Gastrocnemius medialis (tissue), 4 donors: ENCODE measurements around the gene CYP4A22. TPM values are rescaled to one million over a fixed set of nuclear protein-coding genes. Genes with fewer than 3 reads are reported as not detected.
"Not testable (repeated sequence)": the region's sequence is repeated elsewhere in the genome, so short reads cannot be mapped to it uniquely, and the experiment has no call there.

Experiments
- ATAC-seq, 2 donors: fragments of 150-250 bp; one replicate each; pipeline ENCODE4 v1.9.1; 2016
- DNase-seq, 2 donors: peaks; one replicate each; pipeline ENCODE4 v3.0.0-alpha.2; 2019
- H3K27ac ChIP-seq, 4 donors: fragments of 200-600 bp; sonication (generic); 1 replicate in 1 of 4; 2 replicates in 3 of 4; pipeline ENCODE4 v1.5.1; 2016 to 2018; ENCODE audit warnings: mild to moderate bottlenecking in 2 of 4, moderate library complexity in 1 of 4
- H3K27me3 ChIP-seq, 3 donors: fragments of 200-600 bp; sonication (generic) in 2 of 3; 1 replicate in 1 of 3; 2 replicates in 2 of 3; pipeline versions ENCODE4 v1.5.1 to v1.6.0; 2016 to 2019; ENCODE audit warnings: mild to moderate bottlenecking in 1 of 3, moderate library complexity in 1 of 3
- H3K36me3 ChIP-seq, 2 donors: fragments of 200-600 bp; sonication (generic) in 1 of 2; one replicate each; pipeline ENCODE4 v1.5.1; 2017 to 2018
- H3K4me1 ChIP-seq, 2 donors: fragments of 200-600 bp; sonication (generic) in 1 of 2; one replicate each; pipeline ENCODE4 v1.5.1; 2016 to 2017; ENCODE audit warnings: mild to moderate bottlenecking in 2 of 2
- H3K4me3 ChIP-seq, 4 donors: fragments of 200-600 bp; sonication (generic) in 3 of 4; 1 replicate in 1 of 4; 2 replicates in 3 of 4; pipeline ENCODE4 v1.5.1; 2016 to 2019; ENCODE audit warnings: mild to moderate bottlenecking in 2 of 4
- H3K9me3 ChIP-seq, 3 donors: fragments of 200-600 bp; sonication (generic) in 2 of 3; 1 replicate in 1 of 3; 2 replicates in 2 of 3; pipeline ENCODE4 v1.5.1; 2016 to 2019
- POLR2A ChIP-seq, 2 donors: fragments of 450-650 bp; IDR thresholded peaks; one replicate each; pipeline ENCODE4 v1.6.1; 2017; ENCODE audit warnings: antibody characterized with exemption in 2 of 2, mild to moderate bottlenecking in 2 of 2, moderate library complexity in 2 of 2
- in situ Hi-C, 4 donors: fragments of 200-750 bp; cut with MboI; loops; one replicate each; pipeline versions ENCODE4 v1.15.0 to v1.8.0; 2017; ENCODE audit warnings: low sequenced_read_pairs in 4 of 4
- intact Hi-C: fragments of 100-400 bp; cut with DNase I; formaldehyde crosslinking; loops from one replicate; pipeline ENCODE4 v1.15.1; 2023; ENCODE audit warnings: low total_unique reads
- total RNA-seq, 4 donors: library from RNA; depleted of rRNA; stranded (reverse); fragments of >200 nt; gene quantifications; one replicate each; pipeline versions ENCODE4 v1.1.0 to v1.2.3, GENCODE V29; 2016
- TF ChIP-seq, protein P1 (sequence below), 5 experiments: fragments of 450-650 bp in 3 of 5; fragments of 200-600 bp in 2 of 5; sonication (generic) in 2 of 5; IDR thresholded peaks in 4 of 5; conservative IDR thresholded peaks in 1 of 5; 1 replicate in 4 of 5; 2 replicates in 1 of 5; pipeline ENCODE4 v1.5.1; 2016 to 2019; ENCODE audit warnings: antibody characterized with exemption in 5 of 5, mild to moderate bottlenecking in 3 of 5, moderate library complexity in 3 of 5

CYP4A22 gene
- total RNA-seq, 4 donors from 2014 or later, result 0.20 to 0.47 (median 0.32) TPM; not detected in 1

DNA sequence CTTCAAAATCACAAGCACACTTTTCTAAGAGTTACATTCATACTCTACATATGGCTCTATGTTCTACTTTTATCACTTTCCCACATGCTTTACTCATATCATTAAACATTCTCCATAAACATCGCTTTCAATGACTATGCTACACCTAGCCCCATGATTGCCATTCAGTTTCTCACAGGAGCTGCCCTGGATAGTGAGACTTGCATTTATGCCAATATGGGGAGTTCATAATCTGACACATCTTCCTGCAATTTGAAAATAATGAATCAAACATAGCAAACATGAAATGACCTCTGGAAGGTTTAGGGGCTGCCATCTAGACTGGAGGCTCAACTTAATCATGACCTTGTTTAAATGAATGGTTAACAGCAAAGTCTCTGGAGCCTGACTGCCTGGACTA lies 9.0 kb upstream of the CYP4A22 start:
- Histone ChIP-seq H3K4me1 (no peaks in the 10 kb centered on the region), H3K4me3 (no peak overlapping the region), H3K27me3 (no peaks in the 10 kb centered on the region), H3K36me3 (no peaks in the 10 kb centered on the region), H3K27ac (no peak overlapping the region), H3K9me3 (no peaks in the 10 kb centered on the region)
- no peak for DNase-seq
- intact Hi-C loops (no loop called here), in situ Hi-C loops (no loop called here)
- no peak for TF ChIP-seq POLR2A (IDR thresholded peaks at IDR 0.05)
- TF ChIP-seq, protein P1, sequence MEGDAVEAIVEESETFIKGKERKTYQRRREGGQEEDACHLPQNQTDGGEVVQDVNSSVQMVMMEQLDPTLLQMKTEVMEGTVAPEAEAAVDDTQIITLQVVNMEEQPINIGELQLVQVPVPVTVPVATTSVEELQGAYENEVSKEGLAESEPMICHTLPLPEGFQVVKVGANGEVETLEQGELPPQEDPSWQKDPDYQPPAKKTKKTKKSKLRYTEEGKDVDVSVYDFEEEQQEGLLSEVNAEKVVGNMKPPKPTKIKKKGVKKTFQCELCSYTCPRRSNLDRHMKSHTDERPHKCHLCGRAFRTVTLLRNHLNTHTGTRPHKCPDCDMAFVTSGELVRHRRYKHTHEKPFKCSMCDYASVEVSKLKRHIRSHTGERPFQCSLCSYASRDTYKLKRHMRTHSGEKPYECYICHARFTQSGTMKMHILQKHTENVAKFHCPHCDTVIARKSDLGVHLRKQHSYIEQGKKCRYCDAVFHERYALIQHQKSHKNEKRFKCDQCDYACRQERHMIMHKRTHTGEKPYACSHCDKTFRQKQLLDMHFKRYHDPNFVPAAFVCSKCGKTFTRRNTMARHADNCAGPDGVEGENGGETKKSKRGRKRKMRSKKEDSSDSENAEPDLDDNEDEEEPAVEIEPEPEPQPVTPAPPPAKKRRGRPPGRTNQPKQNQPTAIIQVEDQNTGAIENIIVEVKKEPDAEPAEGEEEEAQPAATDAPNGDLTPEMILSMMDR (IDR thresholded peaks at IDR 0.05 in 4 of 5, conservative IDR thresholded peaks at IDR 0.05 in 1 of 5), result no peak
- ATAC-seq, result no peak

DNA sequence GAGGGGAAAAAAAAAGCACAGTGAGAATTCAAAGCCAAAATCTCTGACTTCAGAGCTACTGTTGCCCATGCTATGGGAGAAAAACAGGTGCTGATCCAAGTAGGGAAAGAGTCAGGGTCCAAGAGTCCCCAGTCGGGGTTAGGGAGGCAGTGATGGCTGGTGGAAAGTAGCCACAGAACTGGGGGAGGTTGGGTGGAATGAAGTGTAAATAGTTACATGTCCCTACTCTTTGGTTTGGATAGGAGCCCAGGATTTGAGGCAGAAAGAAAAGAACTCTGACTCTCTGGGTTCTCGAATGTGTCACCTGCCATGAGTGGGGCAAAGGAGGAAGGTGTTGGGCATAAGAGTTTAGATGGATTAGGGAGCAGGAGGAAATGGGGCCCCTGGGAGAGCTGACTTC lies 8.4 kb upstream of the CYP4A22 start:
- H3K9me3 ChIP-seq, H3K36me3 ChIP-seq, intact Hi-C loops, H3K27me3 ChIP-seq, H3K4me3 ChIP-seq, in situ Hi-C loops, DNase-seq, H3K27ac ChIP-seq, ATAC-seq, H3K4me1 ChIP-seq: not testable (repeated sequence)

DNA sequence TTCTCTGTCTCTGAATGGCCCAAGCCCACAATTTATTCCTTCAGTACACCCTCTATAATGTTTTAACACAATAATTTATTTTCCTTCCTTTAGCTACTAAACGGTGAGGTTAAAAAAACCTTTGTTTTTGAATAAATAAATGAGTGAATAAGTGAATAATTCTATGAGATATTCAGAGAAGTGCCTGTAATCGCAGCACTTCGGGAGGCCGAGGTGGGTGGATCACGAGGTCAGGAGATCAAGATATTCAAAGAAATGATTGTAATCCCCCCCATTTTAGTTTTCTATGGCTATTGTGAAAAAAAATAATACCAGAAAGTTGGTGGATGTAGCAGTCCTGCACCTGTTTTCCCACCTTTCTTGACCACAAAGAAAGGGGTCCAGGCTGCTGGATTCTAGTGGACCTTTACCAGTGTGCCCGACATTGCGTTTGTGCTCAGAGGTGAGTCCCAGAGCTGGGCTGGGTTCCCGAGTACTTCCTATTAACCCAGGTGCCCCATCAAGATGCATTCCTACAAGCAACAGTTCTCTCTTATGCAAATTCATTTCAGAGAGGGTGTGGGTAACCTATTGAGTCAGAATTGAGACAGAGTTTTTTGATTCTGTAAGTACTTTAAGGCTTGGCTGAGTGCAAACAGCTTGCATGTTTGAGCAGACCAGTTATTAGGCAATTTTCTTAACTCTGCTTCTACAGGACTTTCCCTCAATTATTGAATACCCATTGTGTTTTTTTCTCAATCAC lies 7.6 kb upstream of the CYP4A22 start:
- DNase-seq, H3K4me3 ChIP-seq, H3K4me1 ChIP-seq, ATAC-seq, intact Hi-C loops, H3K36me3 ChIP-seq, H3K27me3 ChIP-seq, H3K9me3 ChIP-seq, H3K27ac ChIP-seq, in situ Hi-C loops: not testable (repeated sequence)

DNA sequence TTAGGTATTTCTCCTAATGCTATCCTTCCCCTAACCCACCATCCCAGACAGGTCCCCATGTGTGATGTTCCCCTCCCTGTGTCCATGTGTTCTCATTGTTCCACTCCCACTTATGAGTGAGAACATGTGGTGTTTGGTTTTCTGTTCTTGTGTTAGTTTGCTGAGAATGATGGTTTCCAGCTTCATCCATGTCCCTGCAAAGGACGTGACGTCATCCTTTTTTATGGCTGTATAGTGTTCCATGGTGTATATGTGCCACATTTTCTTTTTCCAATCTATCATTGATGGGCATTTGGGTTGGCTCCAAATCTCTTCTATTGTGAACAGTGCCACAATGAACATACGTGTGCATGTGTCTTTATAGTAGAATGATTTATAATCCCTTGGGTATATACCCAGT lies 4.6 kb upstream of the CYP4A22 start:
- H3K4me3 ChIP-seq, ATAC-seq, H3K9me3 ChIP-seq, H3K36me3 ChIP-seq, in situ Hi-C loops, intact Hi-C loops, H3K4me1 ChIP-seq, H3K27me3 ChIP-seq, H3K27ac ChIP-seq, DNase-seq: not testable (repeated sequence)

DNA sequence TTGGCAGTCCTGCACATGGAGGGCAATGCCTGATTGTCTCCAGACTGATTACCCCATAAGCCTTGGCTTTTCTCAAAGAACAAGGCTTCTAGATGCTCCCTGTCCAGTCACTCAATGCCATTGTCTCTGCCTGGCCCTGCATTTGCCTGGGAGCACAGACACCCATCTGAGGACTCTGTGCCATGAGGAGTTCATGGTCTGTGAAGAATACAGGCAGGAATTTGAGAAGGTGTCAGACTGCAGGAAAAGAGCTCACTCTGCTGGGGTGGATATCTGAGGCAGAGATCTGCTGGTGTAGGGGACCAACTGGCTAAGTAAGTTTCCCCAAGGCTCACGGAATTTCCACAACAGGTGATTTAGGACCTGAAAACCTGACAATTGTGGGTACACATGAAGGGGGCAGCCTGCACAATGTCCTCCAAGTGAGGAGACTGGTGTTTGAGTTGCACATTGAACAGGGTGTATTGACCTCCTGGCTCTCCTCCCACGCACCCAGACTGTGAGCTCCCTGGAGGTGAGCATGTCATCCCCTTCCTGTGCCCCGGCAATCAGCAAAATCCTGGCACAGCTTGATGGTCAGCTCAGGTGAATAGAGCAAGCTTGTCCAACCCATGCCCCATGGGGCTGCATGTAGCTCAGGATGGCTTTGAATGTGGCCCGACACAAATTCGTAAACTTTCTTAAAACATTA lies 829 bp downstream of the CYP4A22 start:
- no peaks in the 10 kb centered on the region for H3K9me3 ChIP-seq
- no peak overlapping the region for H3K27ac ChIP-seq
- no peak overlapping the region for H3K4me3 ChIP-seq
- H3K36me3 ChIP-seq, result no peaks in the 10 kb centered on the region
- no peak for ATAC-seq
- no peak for TF ChIP-seq POLR2A (IDR thresholded peaks at IDR 0.05)
- TF ChIP-seq, protein P1 (IDR thresholded peaks at IDR 0.05 in 4 of 5, conservative IDR thresholded peaks at IDR 0.05 in 1 of 5), result no peak
- in situ Hi-C loops, result no loop called here
- H3K27me3 ChIP-seq, result no peaks in the 10 kb centered on the region
- DNase-seq, result no peak
- intact Hi-C loops, result no loop called here
- H3K4me1 ChIP-seq, result no peaks in the 10 kb centered on the region

DNA sequence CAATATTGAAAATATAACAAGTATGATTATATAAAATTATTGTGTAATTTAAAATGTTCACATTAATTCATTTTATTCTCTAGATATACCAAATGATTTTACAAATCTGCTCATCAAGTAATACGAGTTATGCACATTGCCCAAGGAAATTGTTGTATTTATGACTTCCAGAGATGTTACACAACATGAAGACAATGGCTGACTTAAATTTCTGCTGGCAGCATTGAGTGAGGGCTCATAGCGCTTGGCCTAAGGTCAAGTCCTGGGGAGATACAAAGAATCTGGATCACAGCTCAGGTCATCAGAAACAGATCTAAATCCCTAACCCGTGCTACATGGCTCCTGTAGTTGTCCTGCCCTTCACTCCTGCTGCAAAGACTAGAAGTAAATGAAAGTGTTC lies 3.1 kb downstream of the CYP4A22 start:
- in situ Hi-C loops, DNase-seq, H3K27me3 ChIP-seq, H3K27ac ChIP-seq, H3K4me1 ChIP-seq, ATAC-seq, H3K36me3 ChIP-seq, H3K9me3 ChIP-seq, intact Hi-C loops, H3K4me3 ChIP-seq: not testable (repeated sequence)

DNA sequence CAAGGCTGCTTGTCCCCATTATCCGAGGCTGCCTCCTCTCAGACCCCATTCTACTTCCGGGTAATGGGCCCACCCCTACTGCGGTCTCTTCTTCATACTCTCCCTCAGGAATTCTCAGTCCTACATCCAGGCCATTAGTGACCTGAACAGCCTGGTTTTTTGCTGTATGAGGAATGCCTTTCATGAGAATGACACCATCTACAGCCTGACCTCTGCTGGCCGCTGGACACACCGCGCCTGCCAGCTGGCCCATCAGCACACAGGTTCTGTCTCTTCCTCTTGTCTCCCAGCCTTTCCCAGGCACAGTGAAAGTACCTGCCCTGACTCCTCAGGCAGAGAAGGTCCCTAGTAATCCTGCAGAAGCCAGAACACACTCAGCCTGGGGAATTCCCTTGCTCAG lies 6.4 kb downstream of the CYP4A22 start:
- intact Hi-C loops, in situ Hi-C loops, H3K4me3 ChIP-seq, H3K36me3 ChIP-seq, H3K4me1 ChIP-seq, H3K9me3 ChIP-seq, DNase-seq, H3K27ac ChIP-seq, H3K27me3 ChIP-seq, ATAC-seq: not testable (repeated sequence)

DNA sequence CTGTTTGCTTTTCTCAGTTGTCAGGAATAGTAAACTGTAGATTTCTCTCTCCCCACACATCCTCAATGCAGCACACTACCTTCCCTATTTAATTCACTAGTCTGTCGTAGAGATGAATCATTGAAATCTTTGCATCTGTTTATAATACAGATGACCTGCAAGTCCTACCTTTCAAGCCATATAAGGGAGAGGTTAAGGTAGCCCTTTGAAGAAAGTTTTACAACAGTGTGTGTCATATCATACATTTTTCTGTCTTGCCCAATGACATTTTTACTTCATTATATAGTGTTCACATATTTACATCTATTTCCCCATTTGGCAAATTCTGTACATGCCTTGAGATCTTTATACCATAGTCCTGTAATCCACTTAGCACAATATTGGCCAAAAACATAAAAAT lies 9.3 kb downstream of the CYP4A22 start:
- DNase-seq, H3K9me3 ChIP-seq, ATAC-seq, H3K36me3 ChIP-seq, in situ Hi-C loops, H3K27ac ChIP-seq, H3K4me1 ChIP-seq, intact Hi-C loops, H3K27me3 ChIP-seq, H3K4me3 ChIP-seq: not testable (repeated sequence)
